Stimulated activated CD4-positive, alpha-beta T cell treated with anti-CD3 and anti-CD28 coated beads, Interleukin-1b, Interleukin-23, amount 100 ng/mL, for 48 hours (primary cell): ENCODE measurements around the gene CCDC87.
"Not testable (repeated sequence)": the region's sequence is repeated elsewhere in the genome, so short reads cannot be mapped to it uniquely, and the experiment has no call there.

ENCODE experiments used
- DNase-seq: peaks from one replicate; pipeline ENCODE4 v3.0.0-alpha.2; 2020

The CCDC87 gene

DNA sequence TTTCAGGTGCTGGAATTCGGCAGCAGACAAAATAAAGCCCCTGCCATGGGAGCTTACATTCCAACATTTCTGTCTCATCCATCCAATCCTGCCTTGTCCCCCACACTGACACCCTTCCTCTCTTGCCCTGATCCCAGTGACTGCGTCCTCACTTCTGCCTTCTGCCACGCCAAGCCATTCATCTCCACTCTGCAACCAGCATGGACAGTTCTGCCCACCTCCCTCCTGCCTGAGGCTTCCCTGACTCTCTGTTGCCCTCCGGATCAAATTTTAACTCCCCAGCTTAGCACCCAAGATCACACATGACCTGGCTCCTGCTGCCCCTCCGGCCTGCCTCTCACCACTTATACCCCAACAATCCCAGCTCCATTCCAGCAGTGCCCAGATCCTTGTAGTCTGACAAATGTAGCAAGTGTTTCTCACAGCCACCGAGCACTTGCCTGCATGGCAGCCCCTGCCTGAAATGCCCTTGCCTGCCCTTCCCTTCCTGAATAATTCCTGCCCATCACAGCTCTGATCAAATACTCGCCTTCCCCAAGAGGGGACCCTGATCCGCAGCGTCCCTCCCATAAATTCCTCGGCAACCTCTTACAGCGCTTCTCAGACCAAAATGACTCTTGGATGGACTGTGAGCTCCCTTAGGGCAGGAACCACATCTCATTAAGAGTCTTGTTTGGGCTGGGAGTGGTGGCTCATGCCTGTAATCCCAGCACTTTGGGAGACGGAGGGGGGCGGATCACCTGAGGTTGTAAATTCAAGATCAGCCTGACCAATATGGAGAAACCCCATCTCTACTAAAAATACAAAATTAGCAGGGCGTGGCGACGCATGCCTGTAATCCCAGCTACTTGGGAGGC, 43.9 kb downstream of the CCDC87 start:
- no peak for DNase-seq

DNA sequence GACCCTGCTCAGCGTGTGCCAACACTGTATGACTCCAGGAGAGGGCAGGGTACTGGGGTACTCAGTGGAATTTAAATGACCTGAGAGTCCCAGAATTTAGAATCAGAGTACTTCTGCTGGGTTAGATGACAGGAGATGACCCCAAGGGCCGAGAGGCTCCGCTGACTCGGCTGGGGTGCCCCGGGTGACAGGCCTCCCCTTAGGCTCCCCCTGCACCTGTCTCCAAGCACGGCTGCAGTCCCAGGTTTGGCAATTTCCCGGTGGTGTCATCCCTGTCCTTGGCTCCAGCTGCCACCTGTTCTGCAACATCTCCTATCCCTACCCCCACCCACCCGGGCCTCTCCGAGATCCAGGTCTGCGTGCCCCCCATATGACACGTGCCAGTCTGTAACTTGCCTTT, 44.8 kb downstream of the CCDC87 start:
- DNase-seq, result no peak

DNA sequence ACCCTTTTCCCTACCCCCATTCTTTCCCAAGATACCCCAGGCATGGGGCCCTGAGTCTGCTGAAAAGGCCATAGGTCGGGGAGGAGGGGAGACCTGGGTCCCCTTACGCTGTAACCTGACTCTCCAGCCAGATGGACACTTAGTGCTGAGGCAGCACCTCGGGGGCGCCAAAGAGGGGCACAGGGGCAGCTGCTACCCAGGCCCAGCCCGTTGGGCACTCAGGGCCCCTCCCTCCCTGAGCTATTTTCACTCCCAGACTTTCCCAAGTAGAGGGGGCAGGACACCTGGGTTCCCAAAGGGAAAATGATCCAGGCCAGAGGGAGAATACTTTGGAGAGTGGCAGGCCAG, 45.2 kb downstream of the CCDC87 start:
- DNase-seq, result no peak

DNA sequence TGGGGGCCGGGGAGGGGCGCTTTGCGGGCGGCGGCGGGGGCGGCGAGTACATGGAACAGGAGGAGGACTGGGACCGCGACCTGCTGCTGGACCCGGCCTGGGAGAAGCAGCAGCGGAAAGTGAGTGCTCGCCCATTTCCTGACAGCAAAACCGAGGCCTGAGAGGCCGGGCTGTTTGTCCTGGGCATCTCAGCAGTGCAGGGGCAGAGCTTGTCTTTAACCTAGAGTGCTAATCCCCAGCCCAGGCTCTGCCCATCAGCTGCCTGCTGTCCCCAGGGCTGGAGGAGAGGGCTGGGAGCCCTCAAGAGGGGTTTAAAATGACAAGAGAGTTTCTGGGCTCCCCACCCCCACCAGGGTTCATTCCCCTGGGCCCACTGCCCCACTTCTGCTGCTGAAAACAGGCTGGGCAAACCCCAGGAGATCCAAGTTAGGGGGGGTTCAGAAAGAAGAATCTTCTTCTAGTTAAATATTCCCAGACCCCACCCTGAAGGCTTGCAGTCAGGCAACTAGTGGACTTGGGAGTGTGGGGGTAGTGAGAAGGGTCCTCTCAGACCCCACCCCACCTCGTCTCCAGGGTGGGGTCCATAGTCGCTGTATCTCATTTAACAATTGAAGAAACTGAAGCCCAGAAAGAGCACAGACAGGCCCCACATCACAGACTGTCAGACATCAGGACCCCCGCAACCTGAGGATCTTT, 45.7 kb downstream of the CCDC87 start:
- no peak for DNase-seq

DNA sequence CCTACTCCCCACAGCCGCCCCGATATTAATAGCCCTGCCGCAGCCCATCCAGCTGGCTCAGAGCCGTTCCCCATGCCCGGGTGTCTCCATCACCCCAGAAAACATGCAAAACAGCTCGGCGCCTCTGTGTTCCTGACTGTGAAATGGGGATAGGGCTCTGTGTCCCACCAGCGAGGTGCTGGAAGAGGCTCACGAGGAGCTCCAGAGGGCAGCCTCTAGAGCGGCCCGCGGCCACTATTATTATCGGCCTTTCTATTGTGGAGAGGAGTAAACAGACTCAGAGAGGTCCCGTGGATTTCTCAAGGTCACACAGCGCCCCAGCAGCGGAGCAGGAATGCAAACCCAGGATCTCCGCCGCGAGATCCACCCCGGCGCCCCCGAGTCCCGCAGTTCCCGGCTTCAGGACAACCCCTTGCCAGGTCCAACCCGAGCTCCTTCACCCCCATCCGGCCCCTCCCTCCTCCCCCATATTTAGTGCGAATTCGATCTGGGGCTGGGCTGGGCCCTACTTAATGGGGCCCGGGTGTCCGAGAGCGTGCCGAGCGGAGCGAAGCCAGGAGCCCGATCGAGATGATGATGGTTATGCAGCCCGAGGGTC, 46.4 kb downstream of the CCDC87 start, which contains the start of gene ACTN3:
Gene ACTN3, plus strand, starts transcription at position 536 of the 598 bp plus-strand sequence. Its CDS starts 35 bp downstream, at position 571.
- no peak for DNase-seq

DNA sequence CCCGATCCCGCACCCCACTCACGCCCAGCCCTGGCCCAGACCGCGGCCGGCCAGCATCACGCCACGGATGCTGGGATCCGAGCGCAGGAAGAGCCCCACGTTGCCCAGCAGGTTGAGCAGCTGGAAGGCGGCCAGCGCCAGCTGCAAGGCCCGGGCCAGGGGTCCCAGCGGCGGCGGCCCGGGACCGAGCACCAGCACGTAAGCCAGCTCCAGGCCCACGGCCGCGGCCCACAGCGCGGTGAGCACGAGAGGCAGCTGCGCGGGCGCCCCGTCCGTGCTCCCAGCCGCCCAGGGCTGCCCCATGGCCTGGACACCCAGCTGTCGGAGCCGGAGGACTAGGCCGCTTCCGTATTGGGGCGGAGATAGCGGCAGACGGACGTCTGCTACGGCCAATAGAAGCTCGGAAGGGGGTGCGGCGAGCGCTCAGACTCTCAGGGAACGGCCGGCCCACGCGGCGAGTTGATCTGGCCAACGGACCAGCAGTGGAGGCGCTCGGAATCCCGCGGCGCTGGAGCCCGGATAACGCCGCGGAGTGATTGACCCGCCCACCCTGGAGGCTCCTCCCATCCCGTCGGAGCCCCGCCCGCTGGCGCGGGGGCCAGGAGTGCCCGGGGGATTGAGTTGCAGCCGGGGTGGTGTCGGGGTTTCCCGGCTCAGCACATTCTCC, 47.0 kb downstream of the CCDC87 start, which contains the start of gene ZDHHC24:
Gene ZDHHC24, minus strand, starts transcription at position 348 of the 667 bp plus-strand sequence. Its CDS starts 45 bp downstream, at position 303.
- DNase-seq, result peak; percentile 92

DNA sequence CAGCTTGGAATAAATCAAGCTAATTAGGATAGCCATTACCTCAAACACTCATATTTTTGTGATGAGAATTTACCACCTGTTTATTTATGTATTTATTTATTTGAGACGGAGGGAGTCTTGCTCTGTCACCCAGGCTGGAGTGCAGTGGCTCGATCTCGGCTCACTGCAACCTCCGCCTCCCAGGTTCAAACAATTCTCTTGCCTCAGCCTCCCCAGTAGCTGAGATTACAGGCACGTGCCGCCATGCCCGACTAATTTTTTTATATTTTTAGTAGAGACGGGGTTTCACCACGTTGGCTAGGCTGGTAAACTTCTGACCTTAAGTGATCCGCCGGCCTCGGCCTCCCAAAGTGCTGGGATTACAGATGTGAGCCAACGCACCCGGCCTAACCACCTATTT, 47.9 kb downstream of the CCDC87 start:
- DNase-seq, result not testable (repeated sequence)

DNA sequence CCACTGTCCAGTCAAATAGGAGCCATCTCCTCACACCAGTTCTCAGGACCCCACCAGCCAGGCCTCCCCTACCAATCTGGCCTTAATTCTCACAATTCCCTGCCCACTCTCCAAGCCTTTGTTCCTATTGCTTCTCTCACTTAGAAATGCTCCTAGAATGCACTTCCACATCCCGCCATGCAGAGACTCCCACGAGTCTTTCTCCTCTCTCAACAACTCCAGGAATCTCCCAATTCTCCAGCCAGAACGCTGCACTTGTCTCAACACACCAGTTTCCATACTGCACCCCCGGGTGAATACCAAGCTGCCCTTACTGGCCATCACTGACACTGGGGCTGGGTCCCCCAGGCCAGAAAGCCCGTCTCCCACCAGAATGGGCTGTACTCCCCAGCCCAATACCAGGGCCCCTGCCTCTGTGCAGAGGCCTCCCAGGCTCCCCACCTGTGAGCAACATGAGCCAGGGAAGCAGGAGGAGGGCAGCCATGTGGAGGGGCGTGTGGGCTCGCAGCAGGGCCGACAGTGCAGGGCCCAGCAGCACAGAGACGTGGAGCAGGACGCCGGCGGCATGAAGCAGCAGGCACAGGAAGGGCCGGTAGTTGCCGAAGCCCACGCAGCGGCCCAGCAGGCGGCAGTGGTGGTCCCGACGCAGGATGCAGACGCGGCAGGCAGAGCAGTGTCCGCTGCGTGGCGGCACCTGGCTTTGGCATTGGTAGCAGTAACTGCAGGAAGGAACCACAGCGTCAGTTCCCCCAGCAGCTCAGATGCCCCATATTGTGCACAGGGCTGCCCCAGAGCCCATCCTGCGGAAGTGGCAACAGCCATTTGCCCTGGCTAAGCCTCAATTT, 49.4 kb downstream of the CCDC87 start:
- peak; percentile 56 for DNase-seq

DNA sequence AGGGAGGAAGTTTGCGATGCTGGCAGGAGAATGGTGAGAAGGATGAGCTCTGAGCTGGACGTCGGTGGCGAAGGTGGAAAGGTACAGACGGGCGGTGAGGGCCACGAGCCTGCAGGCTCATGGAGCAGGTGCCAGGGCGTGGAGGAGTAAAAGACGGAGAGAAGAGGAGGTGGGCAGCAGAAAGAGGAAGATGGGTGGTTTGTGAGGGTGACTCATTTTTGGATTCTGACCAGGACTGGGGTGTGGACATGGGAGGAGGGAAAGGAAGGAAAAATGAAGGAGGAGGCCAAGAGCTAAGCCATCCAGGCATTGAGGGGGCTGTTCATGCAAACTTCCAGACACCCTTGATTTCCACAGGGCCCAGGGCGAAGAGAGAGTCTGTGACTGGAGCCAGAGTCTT, 50.5 kb downstream of the CCDC87 start:
- DNase-seq, result no peak

DNA sequence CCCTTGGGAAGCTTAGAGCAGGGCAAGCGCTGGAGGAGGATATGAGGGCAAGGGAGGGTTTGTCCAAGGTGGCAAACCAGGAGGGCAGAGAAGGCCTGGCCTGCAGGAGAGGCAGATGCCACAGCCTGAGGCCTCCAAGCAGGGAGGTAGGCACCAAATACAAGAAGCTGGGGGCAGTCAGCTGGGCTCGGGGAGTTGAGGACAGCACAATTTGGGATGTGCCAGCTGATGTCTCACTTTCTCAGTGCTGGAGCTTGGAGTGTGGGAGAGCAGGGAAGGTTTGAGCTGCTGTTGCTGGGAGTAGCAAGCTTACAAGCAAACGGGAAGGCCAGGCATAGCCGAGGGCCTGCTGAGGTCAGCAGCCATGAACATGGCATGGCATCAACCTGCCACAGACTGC, 51.0 kb downstream of the CCDC87 start:
- DNase-seq, result no peak

DNA sequence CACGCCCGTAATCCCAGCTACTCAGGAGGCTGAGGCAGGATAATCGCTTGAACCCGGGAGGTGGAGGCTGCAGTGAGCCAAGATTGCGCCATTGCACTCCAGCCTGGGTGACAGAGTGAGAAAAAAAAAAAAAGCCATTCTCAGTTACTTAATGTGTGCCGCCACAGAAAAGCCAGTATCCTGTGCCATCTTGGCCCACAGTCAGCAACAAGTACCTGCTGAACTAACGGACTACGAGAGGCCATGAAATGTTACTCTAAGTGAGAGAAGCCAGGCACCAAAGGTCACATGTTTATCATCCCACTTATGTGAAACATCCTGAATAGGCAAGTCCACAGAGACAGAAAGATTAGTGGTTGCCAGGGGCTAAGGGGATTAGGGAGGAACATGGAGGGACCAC, 52.3 kb downstream of the CCDC87 start:
- not testable (repeated sequence) for DNase-seq
